ENCODE measurements around the gene LIFR.
"Not testable (repeated sequence)": the region's sequence is repeated elsewhere in the genome, so short reads cannot be mapped to it uniquely, and the experiment has no call there.

LIFR gene

DNA sequence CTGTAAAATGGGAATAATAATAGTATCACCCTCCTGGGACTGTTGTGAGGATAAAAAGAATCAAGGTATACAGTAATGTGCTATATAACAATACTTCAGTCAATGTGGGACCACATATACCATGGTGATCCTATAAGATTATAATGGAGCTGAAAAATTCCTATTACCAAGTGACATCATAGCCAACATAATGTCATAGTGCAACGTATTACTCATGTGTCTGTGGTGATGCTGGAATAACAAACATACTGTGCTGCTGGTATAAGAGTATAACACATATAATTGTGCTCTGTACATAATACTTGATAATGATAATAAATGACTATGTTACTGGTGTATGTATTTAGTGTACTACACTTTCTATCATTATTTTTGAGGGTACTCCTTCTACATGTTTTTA, 38.1 kb downstream of the LIFR start:
- DNase-seq (ENCODE audit: low read depth in 2 of 2, low spot score in 1 of 2) = no peak

DNA sequence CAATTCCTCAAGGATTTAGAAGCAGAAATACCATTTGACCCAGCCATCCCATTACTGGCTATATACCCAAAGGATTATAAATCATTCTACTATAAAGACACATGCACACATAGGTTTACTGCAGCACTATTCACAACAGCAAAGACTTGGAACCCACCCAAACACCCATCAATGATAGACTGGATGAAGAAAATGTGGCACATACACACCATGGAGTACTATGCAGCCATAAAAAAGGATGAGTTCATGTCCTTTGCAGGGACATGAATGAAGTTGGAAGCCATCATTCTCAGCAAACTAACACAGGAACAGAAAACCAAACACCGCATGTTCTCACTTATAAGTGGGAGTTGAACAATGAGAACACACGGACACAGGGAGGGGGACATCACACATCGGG, 39.8 kb downstream of the LIFR start:
- DNase-seq (ENCODE audit: low read depth in 2 of 2, low spot score in 1 of 2) = not testable (repeated sequence)

- DNase-seq (ENCODE audit: low read depth in 2 of 2, low spot score in 1 of 2) = no peak
Measured at GRCh38 chr5:38515646-38516045, 40.8 kb downstream of the LIFR start.

GRCh38 chr5:38515092-38515491, 41.4 kb downstream of the LIFR start:
- DNase-seq (ENCODE audit: low read depth in 2 of 2, low spot score in 1 of 2) = no peak

DNA sequence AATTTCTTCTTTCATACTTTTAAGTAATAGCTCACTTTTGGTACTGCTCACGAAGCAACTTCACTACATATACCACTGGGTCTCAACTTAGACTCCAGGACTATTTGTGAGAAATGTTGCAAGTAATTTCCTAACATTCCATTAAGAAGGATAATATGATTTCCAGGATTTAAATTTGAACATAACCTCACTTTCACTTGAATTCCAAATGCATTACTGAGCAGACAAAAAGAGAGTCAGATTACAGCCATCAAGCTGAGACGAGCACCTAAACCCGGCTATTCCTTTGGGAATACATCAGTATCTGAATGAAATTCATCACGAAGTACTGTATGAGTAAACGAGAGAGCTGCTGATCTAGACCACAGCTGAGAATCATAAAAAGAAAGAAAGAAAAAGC, 47.3 kb downstream of the LIFR start:
- no peak for DNase-seq (ENCODE audit: low read depth in 2 of 2, low spot score in 1 of 2)

GRCh38 chr5:38506302-38506701, 50.1 kb downstream of the LIFR start:
- DNase-seq (ENCODE audit: low read depth in 2 of 2, low spot score in 1 of 2) = no peak

DNA sequence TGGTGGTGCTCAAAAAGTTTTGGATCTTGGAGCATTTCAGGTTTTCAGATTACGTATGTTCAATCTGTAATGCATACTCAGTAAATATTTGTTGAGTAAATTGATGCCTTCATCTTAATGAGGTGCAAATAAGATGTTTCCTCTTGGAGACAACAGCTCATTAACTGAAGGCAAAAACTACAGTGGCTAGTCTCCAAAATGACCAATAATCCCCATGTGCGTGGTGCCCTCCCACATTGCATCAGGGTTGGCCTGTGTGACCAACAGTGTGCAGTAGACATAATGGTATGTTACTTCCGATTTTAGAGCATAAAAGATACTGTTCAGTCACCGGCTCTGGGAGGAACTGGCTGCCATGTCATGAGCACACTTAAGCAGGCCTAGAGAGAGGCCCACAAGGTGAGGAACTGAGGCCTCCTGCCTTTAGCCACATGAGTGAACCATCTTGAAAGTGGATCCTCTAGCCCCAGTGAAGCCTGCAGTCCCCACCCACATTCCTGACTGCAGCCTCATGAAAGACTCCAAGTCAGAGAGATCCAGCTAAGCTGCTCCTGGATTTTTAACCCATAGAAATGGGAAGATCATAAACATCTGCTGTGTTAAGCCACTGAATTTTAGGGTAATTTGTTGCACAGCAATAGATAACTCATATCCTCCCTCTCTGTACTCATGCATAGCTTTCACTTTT, 55.7 kb downstream of the LIFR start:
- DNase-seq (ENCODE audit: low read depth in 2 of 2, low spot score in 1 of 2) = no peak

DNA sequence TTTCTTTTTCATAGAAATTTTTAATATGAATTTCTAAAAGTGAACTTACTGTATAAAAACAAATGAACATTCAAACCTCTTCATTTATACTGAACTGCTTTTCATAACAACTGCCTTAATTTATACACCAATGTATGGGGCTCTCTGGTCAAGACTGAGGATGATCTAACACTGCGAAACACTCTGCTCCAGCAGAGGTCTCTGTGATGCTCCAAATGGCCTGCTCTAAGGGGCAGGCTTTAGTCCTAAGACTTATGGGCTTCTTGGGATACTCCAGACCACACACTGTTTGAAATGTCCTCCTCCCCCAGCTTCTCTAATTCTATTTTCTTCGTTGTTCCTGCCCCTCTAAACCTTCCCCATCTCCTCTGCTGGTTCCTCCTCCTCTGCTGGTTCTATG, 58.5 kb downstream of the LIFR start:
- DNase-seq (ENCODE audit: low read depth in 2 of 2, low spot score in 1 of 2) = no peak

GRCh38 chr5:38494763-38495162, 61.7 kb downstream of the LIFR start:
- no peak for DNase-seq (ENCODE audit: low read depth in 2 of 2, low spot score in 1 of 2)

DNA sequence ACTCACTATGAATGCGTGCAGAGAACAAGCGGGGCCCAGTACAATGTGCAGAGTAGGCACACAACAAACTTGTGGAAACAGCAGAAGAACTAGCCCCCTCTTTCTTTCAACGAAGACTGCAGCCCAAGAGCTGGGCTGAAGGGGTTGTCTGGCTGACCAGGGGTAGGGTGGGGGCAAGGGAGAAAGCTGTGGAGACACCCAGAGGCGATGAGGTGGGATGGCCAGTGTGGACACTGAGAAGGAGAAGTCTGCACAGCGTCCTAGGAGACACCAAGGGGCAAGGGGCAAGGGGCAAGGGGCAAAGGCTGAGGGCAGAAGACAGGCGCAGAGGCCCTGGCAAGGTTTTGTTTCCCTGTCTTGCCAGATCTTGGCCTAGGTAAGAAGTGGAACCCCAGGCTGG, 62.3 kb downstream of the LIFR start:
- no peak for DNase-seq (ENCODE audit: low read depth in 2 of 2, low spot score in 1 of 2)

- DNase-seq (ENCODE audit: low read depth in 2 of 2, low spot score in 1 of 2) = no peak
Measured at GRCh38 chr5:38483805-38484398, 72.5 kb downstream of the LIFR start.

DNA sequence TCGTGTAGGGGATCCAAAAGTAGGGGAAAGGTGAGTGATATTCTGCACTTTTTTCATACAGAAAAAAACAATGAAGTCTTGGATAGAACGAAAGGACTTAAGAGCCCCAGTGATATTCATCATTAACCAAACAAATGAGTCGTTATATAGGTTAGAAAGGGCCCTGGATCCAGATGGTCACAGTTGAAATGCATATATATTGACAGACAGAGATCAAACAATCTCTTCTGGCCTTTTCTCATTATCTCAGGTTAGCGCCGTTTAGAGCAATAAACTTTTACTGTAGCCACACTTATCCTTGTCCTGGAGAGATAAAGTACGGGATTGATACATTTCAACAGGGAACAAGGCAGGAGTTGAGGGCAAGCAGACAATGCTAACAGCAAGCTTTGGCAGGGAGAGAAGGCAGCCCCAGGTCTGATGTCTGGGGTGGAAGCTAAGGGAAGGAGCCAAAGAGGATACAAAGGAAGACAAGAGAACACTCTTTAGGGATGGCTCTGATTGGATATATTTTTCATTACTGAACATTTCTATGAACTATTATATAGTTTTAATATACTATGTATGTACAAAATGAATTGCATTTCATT, 77.0 kb downstream of the LIFR start:
- DNase-seq (ENCODE audit: low read depth in 2 of 2, low spot score in 1 of 2) = no peak

- no peak for DNase-seq (ENCODE audit: low read depth in 2 of 2, low spot score in 1 of 2)
Measured at GRCh38 chr5:38478878-38479277, 77.6 kb downstream of the LIFR start.

DNA sequence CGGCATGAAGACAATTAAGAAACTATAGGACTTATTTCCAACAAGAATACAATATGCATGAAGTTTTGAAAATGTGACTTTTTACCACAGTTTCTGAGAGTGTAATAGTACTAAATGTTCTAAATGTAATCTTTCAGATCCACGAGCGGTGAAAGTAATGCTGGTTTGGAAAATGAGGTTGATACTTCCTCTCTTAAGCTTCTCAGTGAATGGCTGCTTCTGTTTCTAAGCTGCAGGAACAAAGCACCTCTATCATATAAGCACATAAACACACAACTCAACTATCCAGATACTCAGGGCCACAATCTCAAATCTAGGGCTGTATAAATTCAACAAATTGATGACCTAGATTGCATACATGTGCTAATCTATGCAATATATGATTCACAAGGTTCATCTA, 78.3 kb downstream of the LIFR start:
- DNase-seq (ENCODE audit: low read depth in 2 of 2, low spot score in 1 of 2) = no peak

- no peak for DNase-seq (ENCODE audit: low read depth in 2 of 2, low spot score in 1 of 2)
Measured at GRCh38 chr5:38473008-38473407, 83.4 kb downstream of the LIFR start.

GRCh38 chr5:38472541-38472940, 83.9 kb downstream of the LIFR start:
- no peak for DNase-seq (ENCODE audit: low read depth in 2 of 2, low spot score in 1 of 2)

DNA sequence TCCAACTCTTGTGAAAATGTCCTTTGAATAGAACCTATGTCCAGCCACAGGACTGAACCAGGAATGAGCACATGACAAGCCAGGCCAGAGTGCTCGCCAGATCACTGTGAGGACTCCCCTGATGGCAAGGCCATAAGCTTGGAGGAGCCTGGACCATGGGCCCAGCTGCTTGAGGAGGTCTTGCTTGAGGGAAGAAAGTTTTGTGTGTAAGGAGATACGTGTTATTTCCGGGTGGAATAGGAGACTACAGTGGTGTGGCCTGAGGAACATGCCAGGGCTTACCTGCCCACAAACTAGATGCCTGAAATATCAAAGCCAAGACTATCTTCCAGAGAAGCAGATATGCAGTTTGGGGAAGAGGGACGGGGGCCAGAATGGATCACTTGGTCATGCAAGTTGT, 84.7 kb downstream of the LIFR start:
- no peak for DNase-seq (ENCODE audit: low read depth in 2 of 2, low spot score in 1 of 2)

GRCh38 chr5:38469707-38470267, 86.7 kb downstream of the LIFR start:
- DNase-seq (ENCODE audit: low read depth in 2 of 2, low spot score in 1 of 2) = no peak

DNA sequence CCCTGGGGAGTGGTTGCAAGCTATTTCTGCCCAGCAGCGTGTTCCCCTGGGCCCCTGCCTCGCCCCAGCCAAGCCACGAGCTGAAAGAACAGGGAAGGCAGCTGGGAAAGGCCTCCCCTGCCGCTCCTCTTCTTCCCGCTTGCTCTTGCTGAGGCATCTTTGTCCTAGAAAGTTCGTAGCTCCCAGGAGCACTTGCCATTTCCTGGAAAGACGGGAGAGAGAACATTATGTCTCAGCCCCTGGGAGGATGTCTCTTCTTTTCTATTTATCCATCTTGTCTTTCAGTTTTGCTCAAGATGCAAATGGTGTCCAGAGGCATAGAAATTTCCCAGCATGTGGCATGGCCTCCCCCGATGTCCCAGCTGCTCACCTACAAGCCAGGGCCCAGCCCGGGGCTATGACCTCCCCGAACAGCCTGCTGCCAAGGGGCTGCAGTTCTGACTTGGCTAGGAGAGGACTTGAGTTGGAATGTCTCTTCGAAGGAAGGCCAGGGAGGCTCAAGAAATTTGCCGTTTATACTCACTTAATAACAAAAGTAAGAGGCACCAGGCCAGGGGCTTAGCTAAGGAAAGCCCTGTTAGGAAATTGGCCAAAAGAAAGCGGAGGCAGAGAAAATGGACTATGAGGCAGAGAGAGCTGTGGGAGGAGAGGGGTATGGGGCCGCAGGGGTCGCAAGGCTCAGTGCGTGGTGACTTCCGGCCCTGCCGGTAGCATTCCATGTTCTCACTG, 87.3 kb downstream of the LIFR start:
- DNase-seq (ENCODE audit: low read depth in 2 of 2, low spot score in 1 of 2) = no peak

DNA sequence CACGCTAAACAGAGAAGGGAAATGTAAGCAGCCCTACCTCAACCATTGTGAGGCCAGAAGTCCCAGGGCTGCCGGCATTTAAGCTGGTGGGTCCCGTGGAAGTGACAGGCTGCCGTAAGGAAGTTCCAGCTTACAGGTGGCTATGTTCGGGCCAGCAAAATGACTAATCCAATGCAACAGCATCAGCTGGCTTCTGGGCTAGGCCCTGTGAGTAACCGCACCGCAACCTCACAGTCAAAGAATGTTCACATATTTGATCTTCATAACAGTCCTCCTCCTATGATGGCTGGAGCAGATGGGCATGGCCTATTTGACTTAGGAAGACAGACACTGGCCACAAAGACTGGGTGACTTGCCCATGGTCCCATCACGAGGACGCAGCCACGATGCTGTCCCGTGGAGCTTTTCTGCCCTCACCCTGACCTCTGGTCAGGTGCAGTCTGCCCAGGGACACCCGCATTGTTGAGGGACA, 88.2 kb downstream of the LIFR start:
- no peak for DNase-seq (ENCODE audit: low read depth in 2 of 2, low spot score in 1 of 2)

DNA sequence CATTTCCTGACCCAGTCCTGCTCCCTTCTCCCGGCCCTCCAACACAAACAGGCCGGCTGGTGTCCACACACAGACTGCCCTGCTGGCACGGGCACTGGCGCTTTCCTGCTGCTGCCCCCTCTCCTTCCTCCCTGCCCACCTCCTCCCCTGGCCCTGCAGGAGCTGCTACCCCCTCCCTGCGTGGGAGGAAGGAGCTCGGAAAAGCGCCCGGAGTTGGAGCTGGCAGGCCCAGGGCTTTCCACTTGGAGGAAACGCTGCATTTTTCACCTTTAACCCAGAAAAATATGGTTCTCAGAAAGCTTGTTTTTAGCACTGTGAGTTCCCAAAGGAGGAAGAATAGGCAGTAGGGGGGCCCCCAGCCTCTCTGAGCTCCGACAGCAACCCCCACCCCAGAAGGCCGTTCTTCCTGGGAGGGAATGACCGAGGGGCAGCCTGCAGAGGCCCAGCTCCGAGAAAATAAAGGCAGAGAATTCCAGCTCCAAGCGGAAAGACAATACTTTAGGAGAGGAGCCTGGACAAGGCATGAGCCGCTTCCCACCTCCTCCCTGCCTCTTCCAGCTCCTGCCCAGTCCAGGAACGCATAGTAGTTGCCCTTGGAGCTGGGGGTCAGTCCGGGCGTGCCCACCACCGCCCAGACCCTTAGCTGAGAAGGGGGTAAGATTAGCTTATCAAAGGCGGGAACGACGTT, 88.9 kb downstream of the LIFR start:
- DNase-seq (ENCODE audit: low read depth in 2 of 2, low spot score in 1 of 2) = no peak
